Fibroblast of pulmonary artery (primary cell): ENCODE measurements around the gene MTNR1A.

ENCODE experiments used
- DNase-seq: peaks from one replicate; pipeline ENCODE4 v3.0.0-alpha.2; 2010; ENCODE audit warnings: low read depth
- H3K4me3 ChIP-seq: replicated peaks from 2 replicates; pipeline ENCODE4 v1.5.1; 2011; ENCODE audit warnings: low read depth, mild to moderate bottlenecking, control low read depth, low read length, moderate library complexity
- TF ChIP-seq, protein P1 (sequence below): IDR thresholded peaks from 2 replicates; pipeline ENCODE4 v1.5.1; 2011; ENCODE audit warnings: mild to moderate bottlenecking, control low read depth, low read length, inconsistent platforms; ENCODE audit errors: missing control alignments

The MTNR1A gene

DNA sequence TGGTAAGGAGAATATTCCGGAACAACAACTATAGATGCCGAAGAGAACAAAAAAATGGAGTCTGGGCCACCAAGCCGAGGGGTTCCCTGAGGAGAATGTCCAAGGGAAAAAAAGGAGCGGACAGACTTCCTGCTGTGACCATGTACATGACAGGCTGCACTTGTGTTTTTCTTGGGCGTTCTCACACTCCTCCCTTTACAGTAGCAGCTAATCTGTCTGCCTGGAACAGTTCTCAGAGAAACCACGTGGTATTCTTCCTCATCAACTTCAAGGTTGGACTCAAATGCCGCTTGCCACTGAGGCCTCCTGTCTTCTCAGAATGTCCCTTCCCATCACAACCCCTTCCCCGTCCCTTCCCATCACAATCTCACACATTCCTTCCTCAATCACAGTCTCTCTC is 30.8 kb upstream of the MTNR1A start:
- H3K4me3 ChIP-seq: no peak overlapping the region
- TF ChIP-seq, protein P1, sequence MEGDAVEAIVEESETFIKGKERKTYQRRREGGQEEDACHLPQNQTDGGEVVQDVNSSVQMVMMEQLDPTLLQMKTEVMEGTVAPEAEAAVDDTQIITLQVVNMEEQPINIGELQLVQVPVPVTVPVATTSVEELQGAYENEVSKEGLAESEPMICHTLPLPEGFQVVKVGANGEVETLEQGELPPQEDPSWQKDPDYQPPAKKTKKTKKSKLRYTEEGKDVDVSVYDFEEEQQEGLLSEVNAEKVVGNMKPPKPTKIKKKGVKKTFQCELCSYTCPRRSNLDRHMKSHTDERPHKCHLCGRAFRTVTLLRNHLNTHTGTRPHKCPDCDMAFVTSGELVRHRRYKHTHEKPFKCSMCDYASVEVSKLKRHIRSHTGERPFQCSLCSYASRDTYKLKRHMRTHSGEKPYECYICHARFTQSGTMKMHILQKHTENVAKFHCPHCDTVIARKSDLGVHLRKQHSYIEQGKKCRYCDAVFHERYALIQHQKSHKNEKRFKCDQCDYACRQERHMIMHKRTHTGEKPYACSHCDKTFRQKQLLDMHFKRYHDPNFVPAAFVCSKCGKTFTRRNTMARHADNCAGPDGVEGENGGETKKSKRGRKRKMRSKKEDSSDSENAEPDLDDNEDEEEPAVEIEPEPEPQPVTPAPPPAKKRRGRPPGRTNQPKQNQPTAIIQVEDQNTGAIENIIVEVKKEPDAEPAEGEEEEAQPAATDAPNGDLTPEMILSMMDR: no peak
- peak; percentile 22 for DNase-seq

- H3K4me3 ChIP-seq: no peak overlapping the region
- peak; percentile 50 for DNase-seq
- TF ChIP-seq, protein P1: no peak
Measured at GRCh38 chr4:186584912-186585311, 29.5 kb upstream of the MTNR1A start.

GRCh38 chr4:186581421-186581820 is 26.1 kb upstream of the MTNR1A start:
- no peak overlapping the region for H3K4me3 ChIP-seq
- DNase-seq: no peak
- TF ChIP-seq, protein P1: no peak

- TF ChIP-seq, protein P1: no peak
Measured at GRCh38 chr4:186580669-186581068, 25.3 kb upstream of the MTNR1A start.

GRCh38 chr4:186570193-186570996 is 15.0 kb upstream of the MTNR1A start:
- H3K4me3 ChIP-seq: peak overlapping the region; percentile 51
- DNase-seq: peak; percentile 85
- TF ChIP-seq, protein P1: no peak

More at GRCh38 chr4:186580669-186581068, 25.3 kb upstream of the MTNR1A start:
- no peak for DNase-seq
- H3K4me3 ChIP-seq: no peak overlapping the region

- TF ChIP-seq, protein P1: no peak
- no peak for DNase-seq
- H3K4me3 ChIP-seq: peak overlapping the region; percentile 51
Measured at GRCh38 chr4:186569533-186570192, 14.3 kb upstream of the MTNR1A start.
